GM15510 (cell line): Measurements from ENCODE around the gene LRRC55.

ENCODE experiments used
- POLR2A ChIP-seq: IDR thresholded peaks from 3 replicates; pipeline ENCODE4 v1.6.1; 2011; ENCODE audit warnings: borderline replicate concordance; ENCODE audit not compliant: insufficient read length; ENCODE audit errors: extremely low read depth

LRRC55 gene

DNA sequence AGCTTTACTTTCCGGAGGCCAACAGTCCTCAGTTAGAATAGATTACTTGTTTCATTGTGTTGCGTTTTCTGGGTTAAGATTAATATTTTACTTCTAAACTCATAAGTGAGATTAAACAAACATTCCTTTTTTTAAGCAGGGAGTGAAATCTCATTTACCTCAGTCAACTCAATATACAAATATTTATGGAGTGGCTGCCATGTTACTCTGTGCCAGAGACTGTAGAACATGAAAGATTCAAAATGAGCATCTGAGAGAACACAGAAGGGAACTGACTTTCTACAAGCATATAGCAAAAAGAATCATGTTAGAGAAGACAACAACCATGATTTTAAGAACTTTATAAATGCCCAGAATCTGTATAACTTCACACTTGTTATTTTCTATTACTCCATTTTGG is 3.4 kb upstream of the LRRC55 start:
- no peak for TF ChIP-seq POLR2A

DNA sequence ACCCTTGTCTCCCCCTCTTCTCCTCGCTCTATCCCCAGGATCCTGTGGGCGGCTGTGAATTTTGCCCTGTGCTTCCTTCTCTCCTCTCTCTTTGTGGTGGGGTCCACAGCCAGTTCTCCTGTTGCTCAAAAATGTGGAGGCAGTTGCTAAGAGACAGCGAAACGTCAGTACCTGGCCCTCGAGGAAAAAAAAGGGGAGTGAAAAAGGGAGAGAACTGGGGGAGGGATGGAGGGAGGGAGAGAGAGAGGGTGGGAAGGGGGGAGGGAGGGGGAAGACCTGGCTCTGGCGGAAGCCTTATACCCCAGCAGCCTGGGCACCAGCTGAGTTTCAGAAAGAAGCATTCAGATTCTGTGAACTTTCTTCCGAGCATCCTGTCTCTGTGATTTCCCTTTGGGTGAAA is 2.1 kb upstream of the LRRC55 start:
- no peak for TF ChIP-seq POLR2A

DNA sequence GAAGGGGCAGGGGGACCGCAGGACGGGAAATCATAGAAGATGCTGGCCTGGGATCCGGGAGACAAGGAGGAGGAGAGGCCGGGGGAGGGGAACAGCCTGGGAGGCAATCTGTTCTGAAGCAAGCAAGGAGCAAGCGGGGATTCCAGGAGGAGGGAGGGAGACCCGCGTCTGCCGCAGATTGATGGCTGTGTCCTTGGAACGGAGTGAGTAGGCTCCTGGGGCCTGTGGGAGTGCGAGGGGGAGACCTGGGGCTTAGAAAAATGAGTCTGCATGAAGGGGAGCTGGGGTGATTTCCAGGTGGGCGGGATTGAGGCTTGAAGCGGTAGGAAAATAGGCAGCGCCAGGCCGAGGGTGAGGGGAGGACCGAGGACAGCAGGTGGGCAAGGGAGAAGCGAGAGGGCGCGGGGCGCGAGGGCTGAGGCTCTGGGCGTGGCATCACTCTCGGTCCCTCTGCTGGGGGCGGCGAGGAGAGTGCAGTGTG is 1.6 kb upstream of the LRRC55 start:
- TF ChIP-seq POLR2A, result no peak

GRCh38 chr11:57180964-57181363 is 789 bp upstream of the LRRC55 start:
- no peak for TF ChIP-seq POLR2A

GRCh38 chr11:57182896-57183295 is 1.1 kb downstream of the LRRC55 start:
- TF ChIP-seq POLR2A, result no peak

GRCh38 chr11:57190548-57190947 is 8.8 kb downstream of the LRRC55 start:
- no peak for TF ChIP-seq POLR2A

GRCh38 chr11:57191311-57192219 is 9.8 kb downstream of the LRRC55 start:
- no peak for TF ChIP-seq POLR2A

GRCh38 chr11:57192316-57192715 is 10.6 kb downstream of the LRRC55 start:
- TF ChIP-seq POLR2A, result no peak

- no peak for TF ChIP-seq POLR2A
These were observed 14.8 kb downstream of the LRRC55 start for GRCh38 chr11:57196596-57196995.

GRCh38 chr11:57197762-57198161 is 16.0 kb downstream of the LRRC55 start:
- TF ChIP-seq POLR2A, result no peak

GRCh38 chr11:57199330-57199729 is 17.6 kb downstream of the LRRC55 start:
- TF ChIP-seq POLR2A, result no peak

DNA sequence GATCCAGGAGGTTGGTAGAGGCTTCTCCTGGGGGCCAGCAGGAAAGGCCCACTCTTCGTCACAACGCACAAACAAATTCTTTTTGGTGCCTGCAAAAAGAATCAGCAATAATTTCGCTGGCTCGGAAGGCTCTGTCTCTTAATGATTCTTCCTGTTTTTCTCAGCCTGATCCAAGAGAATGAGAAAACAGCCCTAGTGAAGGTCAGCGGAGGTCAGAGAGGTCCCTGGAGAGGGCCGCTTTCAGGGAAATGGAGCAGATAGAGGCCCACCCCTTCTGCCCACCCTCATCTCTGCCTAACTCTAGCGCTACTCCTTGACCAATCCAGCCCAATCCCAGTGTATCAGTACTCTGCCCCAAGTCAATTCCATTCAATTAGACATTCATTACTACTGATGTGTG is 19.2 kb downstream of the LRRC55 start:
- TF ChIP-seq POLR2A, result no peak

DNA sequence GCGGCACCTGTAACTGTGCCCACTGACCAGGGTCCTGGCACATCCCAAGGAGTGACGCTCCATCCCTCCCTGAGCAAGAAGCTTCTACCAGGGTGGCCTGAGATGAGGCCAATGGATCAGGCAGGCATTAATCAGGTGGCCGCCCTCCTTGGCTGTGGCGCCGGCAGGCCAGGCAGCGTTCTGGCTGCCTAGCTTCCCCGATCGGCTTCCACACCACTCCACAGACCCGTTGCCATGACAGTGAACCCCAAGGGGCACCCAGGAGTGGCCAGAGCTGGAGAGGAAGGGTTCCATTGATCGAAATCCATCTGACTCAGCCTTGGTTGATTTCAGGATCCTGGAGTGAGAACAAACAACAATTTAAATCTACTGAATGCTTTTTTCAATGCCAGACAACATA is 20.5 kb downstream of the LRRC55 start:
- no peak for TF ChIP-seq POLR2A

- TF ChIP-seq POLR2A, result no peak
These were observed 21.6 kb downstream of the LRRC55 start for GRCh38 chr11:57203359-57203758.

DNA sequence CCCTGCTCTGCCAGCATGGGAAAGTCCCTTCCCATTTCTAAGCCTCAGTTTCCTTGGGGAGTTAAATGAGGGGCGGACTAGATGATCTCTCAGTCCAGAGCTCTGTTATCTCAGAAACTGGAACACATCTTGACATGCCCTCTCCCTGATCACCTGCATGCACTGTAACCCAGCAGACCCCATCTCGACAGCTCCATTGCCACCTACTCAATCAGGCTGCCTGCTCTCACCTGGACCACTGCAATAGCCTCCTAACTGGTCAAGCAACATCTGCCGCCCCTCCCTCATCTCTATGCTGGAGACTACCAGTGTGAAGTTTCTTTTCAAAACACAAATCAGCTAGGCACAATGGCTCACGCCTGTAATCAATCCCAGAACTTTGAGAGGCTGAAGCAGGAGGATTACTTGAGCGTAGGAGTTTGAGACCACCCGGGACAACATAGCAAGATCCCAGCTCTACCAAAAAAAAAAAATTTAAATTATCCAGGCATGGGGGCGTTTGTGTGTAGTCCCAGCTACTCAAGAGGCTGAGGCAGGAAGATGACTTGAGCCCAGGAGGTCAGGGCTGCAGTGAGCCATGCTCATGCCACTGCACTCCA is 22.2 kb downstream of the LRRC55 start:
- TF ChIP-seq POLR2A, result no peak

DNA sequence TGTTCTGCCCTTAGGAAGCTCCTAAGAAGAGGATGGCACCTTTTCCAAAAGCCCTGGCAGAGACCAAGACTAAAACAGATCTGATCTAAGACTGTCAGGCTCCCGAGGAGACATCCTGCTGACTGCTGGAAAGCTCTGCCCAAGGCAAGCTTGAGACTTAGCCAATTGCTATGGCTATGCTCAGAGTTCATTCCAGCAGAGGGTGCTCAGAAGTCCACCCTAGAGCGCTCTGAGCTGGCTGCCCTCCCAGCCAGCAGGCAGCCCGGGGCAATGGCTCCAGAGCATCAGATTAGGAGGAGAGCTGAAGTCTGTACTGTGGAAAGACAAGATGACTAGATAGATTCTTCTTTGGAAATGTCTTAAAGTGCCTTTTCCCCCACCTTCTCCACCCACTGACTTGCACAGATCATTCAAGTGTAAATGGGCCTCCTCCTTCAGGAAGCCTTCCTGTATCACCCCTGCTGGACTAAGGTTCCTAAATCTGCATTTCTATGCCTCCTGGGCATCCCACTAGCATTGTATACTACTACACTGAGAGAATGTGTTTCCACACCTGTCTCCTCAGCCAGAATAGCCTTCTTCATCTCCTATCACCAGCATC is 23.4 kb downstream of the LRRC55 start:
- no peak for TF ChIP-seq POLR2A

- no peak for TF ChIP-seq POLR2A
These were observed 25.4 kb downstream of the LRRC55 start for GRCh38 chr11:57207168-57207567.

DNA sequence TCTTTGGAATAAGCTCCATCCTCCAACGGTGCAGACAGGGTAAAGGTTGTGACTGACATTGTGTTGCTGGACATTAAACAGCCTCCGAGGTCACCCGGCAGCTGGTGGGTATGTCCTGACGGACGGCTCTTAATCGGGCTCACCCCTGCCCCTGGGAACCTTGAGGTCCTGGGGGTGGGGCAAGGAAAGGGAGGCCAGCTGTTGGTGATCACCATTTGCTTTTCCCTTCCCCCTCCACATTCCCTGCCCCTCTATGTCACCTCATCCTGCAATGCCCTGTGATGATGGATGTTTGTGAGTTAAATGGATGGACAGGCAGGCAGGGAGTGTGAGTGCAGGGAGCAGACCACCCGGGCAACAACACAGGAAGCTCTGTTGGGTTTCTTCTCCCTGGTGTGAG is 29.0 kb downstream of the LRRC55 start:
- no peak for TF ChIP-seq POLR2A
